SK-N-SH treated with all-trans-retinoic acid at 6 μM for 48 hours (cell line): ENCODE data around the gene USH2A.

Experiments used
- ATAC-seq: fragments of 200-7000 bp; cut with Tn5 transposase; 3 replicates; pipeline ENCODE4 v1.9.1; 2020; ENCODE audit warnings: mild to moderate bottlenecking, moderate library complexity
- ARNTL ChIP-seq: fragments of 450-650 bp; formaldehyde crosslinking; IDR thresholded peaks from 2 replicates; pipeline ENCODE4 v1.5.0; 2020; ENCODE audit warnings: low read depth, mild to moderate bottlenecking, moderate library complexity, borderline replicate concordance
- CSDC2 ChIP-seq: fragments of 250-450 bp; sonication (Bioruptor Pico); IDR thresholded peaks from 2 replicates; pipeline ENCODE4 v1.5.0; 2020; ENCODE audit warnings: mild to moderate bottlenecking, moderate library complexity
- ESRRG ChIP-seq: fragments of 250-450 bp; sonication (Bioruptor Pico); IDR thresholded peaks from 2 replicates; pipeline ENCODE4 v1.6.1; 2021; ENCODE audit warnings: mild to moderate bottlenecking
- ISL1 ChIP-seq: fragments of 250-450 bp; sonication (Bioruptor Pico); IDR thresholded peaks from 2 replicates; pipeline ENCODE4 v2.1.2; 2022; ENCODE audit warnings: mild to moderate bottlenecking, moderate library complexity
- OSR1 ChIP-seq: fragments of 250-450 bp; sonication (Bioruptor Pico); IDR thresholded peaks from 2 replicates; pipeline ENCODE4 v1.8.0; 2022; ENCODE audit warnings: moderate library complexity, mild to moderate bottlenecking, inconsistent platforms
- PPARA ChIP-seq: fragments of 250-450 bp; sonication (Bioruptor Pico); IDR thresholded peaks from 2 replicates; pipeline ENCODE4 v1.5.0; 2020; ENCODE audit warnings: mild to moderate bottlenecking, borderline replicate concordance
- RARB ChIP-seq: fragments of 250-450 bp; sonication (Bioruptor Pico); IDR thresholded peaks from 2 replicates; pipeline ENCODE4 v1.8.0; 2021; ENCODE audit warnings: mild to moderate bottlenecking, moderate library complexity
- SNAI2 ChIP-seq: fragments of 250-450 bp; sonication (Bioruptor Pico); IDR thresholded peaks from 2 replicates; pipeline ENCODE4 v1.5.0; 2020; ENCODE audit warnings: mild to moderate bottlenecking, moderate library complexity
- TCF4 ChIP-seq: fragments of 250-450 bp; sonication (Bioruptor Pico); IDR thresholded peaks from 2 replicates; pipeline ENCODE4 v1.8.0; 2021; ENCODE audit warnings: mild to moderate bottlenecking, moderate library complexity, borderline replicate concordance
- TOX ChIP-seq: fragments of 250-450 bp; sonication (Bioruptor Pico); IDR thresholded peaks from 2 replicates; pipeline ENCODE4 v1.8.0; 2021; ENCODE audit warnings: mild to moderate bottlenecking, moderate library complexity, borderline replicate concordance
- ZC3H10 ChIP-seq: fragments of 250-450 bp; sonication (Bioruptor Pico); IDR thresholded peaks from 2 replicates; pipeline ENCODE4 v1.5.1; 2021; ENCODE audit warnings: mild to moderate bottlenecking, moderate library complexity
- ZFP3 ChIP-seq: fragments of 250-450 bp; sonication (Bioruptor Pico); IDR thresholded peaks from 2 replicates; pipeline ENCODE4 v1.5.0; 2020; ENCODE audit warnings: mild to moderate bottlenecking, moderate library complexity
- ZFP30 ChIP-seq: fragments of 450-650 bp; formaldehyde crosslinking; IDR thresholded peaks from 2 replicates; pipeline ENCODE4 v1.5.0; 2022; ENCODE audit warnings: mild to moderate bottlenecking, moderate library complexity
- ZNF565 ChIP-seq: fragments of 450-650 bp; formaldehyde crosslinking; conservative IDR thresholded peaks from 2 replicates; pipeline ENCODE4 v1.5.0; 2020; ENCODE audit warnings: low read depth, mild to moderate bottlenecking, moderate library complexity
- ZNF70 ChIP-seq: fragments of 450-650 bp; formaldehyde crosslinking; IDR thresholded peaks from 2 replicates; pipeline ENCODE4 v1.5.0; 2020; ENCODE audit warnings: mild to moderate bottlenecking, moderate library complexity
- ZNF8 ChIP-seq: fragments of 450-650 bp; formaldehyde crosslinking; IDR thresholded peaks from 2 replicates; pipeline ENCODE4 v1.5.0; 2020; ENCODE audit warnings: mild to moderate bottlenecking, moderate library complexity
- TF ChIP-seq, protein P1 (sequence below): fragments of 250-450 bp; sonication (Bioruptor Pico); IDR thresholded peaks from 2 replicates; pipeline ENCODE4 v1.5.1; 2021; ENCODE audit warnings: mild to moderate bottlenecking, moderate library complexity
- TF ChIP-seq, protein P2 (sequence below): fragments of 250-450 bp; sonication (Bioruptor Pico); IDR thresholded peaks from 2 replicates; pipeline ENCODE4 v1.5.0; 2020; ENCODE audit warnings: mild to moderate bottlenecking, moderate library complexity
- TF ChIP-seq, protein P3 (sequence below): fragments of 250-450 bp; sonication (Bioruptor Pico); IDR thresholded peaks from 2 replicates; pipeline ENCODE4 v1.8.0; 2020; ENCODE audit warnings: mild to moderate bottlenecking, moderate library complexity, borderline replicate concordance
- TF ChIP-seq, protein P4 (sequence below): fragments of 250-450 bp; sonication (Bioruptor Pico); IDR thresholded peaks from 2 replicates; pipeline ENCODE4 v1.8.0; 2021; ENCODE audit warnings: low read depth, mild to moderate bottlenecking, moderate library complexity, borderline replicate concordance
- TF ChIP-seq, protein P5 (sequence below): fragments of 250-450 bp; sonication (Bioruptor Pico); IDR thresholded peaks from 2 replicates; pipeline ENCODE4 v1.5.1; 2020; ENCODE audit warnings: low read depth, mild to moderate bottlenecking, moderate library complexity

Gene USH2A

DNA sequence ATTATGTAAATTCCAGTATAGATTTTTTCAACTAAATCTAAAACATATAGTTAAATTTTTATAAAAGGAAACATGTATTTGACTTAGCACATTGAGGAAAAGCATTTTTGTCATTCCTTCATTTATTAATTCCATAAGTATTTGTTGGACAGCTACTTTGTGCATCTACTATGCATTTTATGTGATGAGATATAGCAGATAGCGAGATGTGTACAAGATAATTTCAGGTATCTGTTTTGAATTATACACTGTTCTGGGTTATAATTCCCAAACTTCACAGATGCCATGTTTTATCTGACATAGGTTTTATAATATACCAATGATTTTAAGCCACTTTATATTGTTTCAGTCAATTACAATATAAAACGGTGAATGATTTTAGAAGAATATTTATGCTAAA is 398.7 kb downstream of the USH2A start:
- TF ChIP-seq, protein P1, sequence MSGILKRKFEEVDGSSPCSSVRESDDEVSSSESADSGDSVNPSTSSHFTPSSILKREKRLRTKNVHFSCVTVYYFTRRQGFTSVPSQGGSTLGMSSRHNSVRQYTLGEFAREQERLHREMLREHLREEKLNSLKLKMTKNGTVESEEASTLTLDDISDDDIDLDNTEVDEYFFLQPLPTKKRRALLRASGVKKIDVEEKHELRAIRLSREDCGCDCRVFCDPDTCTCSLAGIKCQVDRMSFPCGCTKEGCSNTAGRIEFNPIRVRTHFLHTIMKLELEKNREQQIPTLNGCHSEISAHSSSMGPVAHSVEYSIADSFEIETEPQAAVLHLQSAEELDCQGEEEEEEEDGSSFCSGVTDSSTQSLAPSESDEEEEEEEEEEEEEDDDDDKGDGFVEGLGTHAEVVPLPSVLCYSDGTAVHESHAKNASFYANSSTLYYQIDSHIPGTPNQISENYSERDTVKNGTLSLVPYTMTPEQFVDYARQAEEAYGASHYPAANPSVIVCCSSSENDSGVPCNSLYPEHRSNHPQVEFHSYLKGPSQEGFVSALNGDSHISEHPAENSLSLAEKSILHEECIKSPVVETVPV (CRISPR knock-in tag): no peak
- no peak for TF ChIP-seq TOX
- TF ChIP-seq TCF4 (CRISPR knock-in tag): no peak; the same call in 1 of the 2 replicates
- TF ChIP-seq, protein P2, sequence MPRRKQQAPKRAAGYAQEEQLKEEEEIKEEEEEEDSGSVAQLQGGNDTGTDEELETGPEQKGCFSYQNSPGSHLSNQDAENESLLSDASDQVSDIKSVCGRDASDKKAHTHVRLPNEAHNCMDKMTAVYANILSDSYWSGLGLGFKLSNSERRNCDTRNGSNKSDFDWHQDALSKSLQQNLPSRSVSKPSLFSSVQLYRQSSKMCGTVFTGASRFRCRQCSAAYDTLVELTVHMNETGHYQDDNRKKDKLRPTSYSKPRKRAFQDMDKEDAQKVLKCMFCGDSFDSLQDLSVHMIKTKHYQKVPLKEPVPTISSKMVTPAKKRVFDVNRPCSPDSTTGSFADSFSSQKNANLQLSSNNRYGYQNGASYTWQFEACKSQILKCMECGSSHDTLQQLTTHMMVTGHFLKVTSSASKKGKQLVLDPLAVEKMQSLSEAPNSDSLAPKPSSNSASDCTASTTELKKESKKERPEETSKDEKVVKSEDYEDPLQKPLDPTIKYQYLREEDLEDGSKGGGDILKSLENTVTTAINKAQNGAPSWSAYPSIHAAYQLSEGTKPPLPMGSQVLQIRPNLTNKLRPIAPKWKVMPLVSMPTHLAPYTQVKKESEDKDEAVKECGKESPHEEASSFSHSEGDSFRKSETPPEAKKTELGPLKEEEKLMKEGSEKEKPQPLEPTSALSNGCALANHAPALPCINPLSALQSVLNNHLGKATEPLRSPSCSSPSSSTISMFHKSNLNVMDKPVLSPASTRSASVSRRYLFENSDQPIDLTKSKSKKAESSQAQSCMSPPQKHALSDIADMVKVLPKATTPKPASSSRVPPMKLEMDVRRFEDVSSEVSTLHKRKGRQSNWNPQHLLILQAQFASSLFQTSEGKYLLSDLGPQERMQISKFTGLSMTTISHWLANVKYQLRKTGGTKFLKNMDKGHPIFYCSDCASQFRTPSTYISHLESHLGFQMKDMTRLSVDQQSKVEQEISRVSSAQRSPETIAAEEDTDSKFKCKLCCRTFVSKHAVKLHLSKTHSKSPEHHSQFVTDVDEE (CRISPR knock-in tag): no peak
- no peak for TF ChIP-seq ARNTL (CRISPR knock-in tag)
- TF ChIP-seq, protein P3, sequence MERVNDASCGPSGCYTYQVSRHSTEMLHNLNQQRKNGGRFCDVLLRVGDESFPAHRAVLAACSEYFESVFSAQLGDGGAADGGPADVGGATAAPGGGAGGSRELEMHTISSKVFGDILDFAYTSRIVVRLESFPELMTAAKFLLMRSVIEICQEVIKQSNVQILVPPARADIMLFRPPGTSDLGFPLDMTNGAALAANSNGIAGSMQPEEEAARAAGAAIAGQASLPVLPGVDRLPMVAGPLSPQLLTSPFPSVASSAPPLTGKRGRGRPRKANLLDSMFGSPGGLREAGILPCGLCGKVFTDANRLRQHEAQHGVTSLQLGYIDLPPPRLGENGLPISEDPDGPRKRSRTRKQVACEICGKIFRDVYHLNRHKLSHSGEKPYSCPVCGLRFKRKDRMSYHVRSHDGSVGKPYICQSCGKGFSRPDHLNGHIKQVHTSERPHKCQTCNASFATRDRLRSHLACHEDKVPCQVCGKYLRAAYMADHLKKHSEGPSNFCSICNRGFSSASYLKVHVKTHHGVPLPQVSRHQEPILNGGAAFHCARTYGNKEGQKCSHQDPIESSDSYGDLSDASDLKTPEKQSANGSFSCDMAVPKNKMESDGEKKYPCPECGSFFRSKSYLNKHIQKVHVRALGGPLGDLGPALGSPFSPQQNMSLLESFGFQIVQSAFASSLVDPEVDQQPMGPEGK (CRISPR knock-in tag): no peak
- no peak for TF ChIP-seq ESRRG (CRISPR knock-in tag)
- TF ChIP-seq ZFP30 (CRISPR knock-in tag): no peak
- TF ChIP-seq ISL1 (CRISPR knock-in tag): no peak
- no peak for TF ChIP-seq ZNF565 (CRISPR knock-in tag)
- TF ChIP-seq ZC3H10: no peak
- TF ChIP-seq ZNF8 (CRISPR knock-in tag): no peak
- TF ChIP-seq OSR1: no peak
- no peak for TF ChIP-seq CSDC2 (CRISPR knock-in tag)
- no peak for TF ChIP-seq RARB
- no peak for TF ChIP-seq ZNF70 (CRISPR knock-in tag)
- no peak for TF ChIP-seq PPARA
- TF ChIP-seq, protein P4, sequence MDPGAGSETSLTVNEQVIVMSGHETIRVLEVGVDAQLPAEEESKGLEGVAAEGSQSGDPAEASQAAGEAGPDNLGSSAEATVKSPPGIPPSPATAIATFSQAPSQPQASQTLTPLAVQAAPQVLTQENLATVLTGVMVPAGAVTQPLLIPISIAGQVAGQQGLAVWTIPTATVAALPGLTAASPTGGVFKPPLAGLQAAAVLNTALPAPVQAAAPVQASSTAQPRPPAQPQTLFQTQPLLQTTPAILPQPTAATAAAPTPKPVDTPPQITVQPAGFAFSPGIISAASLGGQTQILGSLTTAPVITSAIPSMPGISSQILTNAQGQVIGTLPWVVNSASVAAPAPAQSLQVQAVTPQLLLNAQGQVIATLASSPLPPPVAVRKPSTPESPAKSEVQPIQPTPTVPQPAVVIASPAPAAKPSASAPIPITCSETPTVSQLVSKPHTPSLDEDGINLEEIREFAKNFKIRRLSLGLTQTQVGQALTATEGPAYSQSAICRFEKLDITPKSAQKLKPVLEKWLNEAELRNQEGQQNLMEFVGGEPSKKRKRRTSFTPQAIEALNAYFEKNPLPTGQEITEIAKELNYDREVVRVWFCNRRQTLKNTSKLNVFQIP (CRISPR knock-in tag): no peak
- TF ChIP-seq, all 23 proteins: peak for 0
- peak; percentile 68 for ATAC-seq

DNA sequence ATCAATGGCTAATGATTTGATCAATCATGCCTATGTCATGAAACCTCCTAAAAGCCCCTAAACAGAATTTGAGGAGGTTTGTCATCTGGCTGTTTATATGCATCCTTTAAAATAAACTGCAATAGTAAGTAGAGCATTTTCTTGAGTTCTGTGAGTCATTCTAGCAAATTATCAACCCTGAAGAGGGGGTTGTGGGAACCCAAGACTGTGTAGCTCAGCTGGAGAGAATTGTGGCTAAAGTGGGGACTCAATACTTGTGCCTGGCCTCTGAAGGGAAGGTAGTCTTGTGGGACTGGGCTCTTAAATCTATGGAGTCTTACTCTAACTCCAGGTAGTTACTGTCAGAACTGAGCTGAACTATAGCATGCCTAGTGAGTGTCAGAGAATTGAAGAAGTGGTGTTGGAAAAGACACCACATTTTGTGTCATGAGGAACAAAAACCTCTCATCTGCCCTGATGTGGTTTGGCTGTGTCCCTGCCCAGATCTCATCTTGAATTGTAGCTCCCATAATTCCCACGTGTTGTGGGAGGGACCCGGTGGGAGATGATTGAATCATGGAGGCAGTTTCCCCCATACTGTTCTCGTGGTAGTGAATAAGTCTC is 402.4 kb downstream of the USH2A start:
- no peak for ATAC-seq
- TF ChIP-seq, protein P5, sequence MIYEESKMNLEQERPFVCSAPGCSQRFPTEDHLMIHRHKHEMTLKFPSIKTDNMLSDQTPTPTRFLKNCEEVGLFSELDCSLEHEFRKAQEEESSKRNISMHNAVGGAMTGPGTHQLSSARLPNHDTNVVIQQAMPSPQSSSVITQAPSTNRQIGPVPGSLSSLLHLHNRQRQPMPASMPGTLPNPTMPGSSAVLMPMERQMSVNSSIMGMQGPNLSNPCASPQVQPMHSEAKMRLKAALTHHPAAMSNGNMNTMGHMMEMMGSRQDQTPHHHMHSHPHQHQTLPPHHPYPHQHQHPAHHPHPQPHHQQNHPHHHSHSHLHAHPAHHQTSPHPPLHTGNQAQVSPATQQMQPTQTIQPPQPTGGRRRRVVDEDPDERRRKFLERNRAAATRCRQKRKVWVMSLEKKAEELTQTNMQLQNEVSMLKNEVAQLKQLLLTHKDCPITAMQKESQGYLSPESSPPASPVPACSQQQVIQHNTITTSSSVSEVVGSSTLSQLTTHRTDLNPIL (CRISPR knock-in tag): no peak
- TF ChIP-seq RARB (no peak), ZC3H10 (no peak), ZFP30 (CRISPR knock-in tag) (no peak), ZFP3 (no peak), SNAI2 (CRISPR knock-in tag) (no peak)

DNA sequence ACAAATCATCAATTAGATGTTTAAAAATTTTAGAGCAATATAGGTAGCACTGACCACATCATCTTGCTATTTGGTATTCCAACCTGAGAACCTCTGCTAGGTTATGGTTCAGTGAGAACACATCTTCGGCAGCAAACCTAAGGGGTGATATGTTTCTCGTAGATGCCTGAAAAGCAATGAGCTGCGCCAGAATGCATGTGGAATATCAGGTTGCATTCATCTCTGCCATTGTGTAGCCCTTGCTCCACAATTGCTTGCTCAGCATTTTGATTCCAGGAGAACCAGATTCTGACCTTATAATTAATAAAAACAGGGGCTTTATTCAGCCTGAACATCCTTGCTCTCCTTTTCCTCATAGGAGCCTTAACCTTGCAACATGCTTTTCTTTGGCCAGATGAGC is 408.1 kb downstream of the USH2A start:
- ATAC-seq: no peak

More for the DNA sequence above, 408.1 kb downstream of the USH2A start:
- TF ChIP-seq TCF4 (CRISPR knock-in tag) (no peak), ZNF8 (CRISPR knock-in tag) (no peak), ISL1 (CRISPR knock-in tag) (no peak), OSR1 (no peak)
- TF ChIP-seq, protein P3 (CRISPR knock-in tag): no peak
- TF ChIP-seq, protein P4 (CRISPR knock-in tag): no peak
- TF ChIP-seq, protein P1 (CRISPR knock-in tag): no peak
